B cell (primary cell): ENCODE results near the gene CFAP54.

ENCODE experiments used
- EZH2 ChIP-seq: IDR thresholded peaks from 2 replicates; pipeline ENCODE4 v1.6.1; 2012; ENCODE audit warnings: borderline replicate concordance, low read depth, mild to moderate bottlenecking, moderate library complexity, low read length; ENCODE audit not compliant: insufficient read depth, poor library complexity, severe bottlenecking
- TF ChIP-seq, protein P1 (sequence below): fragments of 200-600 bp; IDR thresholded peaks from one replicate; pipeline ENCODE4 v1.8.0; 2022; ENCODE audit warnings: antibody characterized with exemption, mild to moderate bottlenecking

GRCh38 chr12:96776908-96777307 lies 287.5 kb downstream of the CFAP54 start:
- no peak for TF ChIP-seq EZH2
- TF ChIP-seq, protein P1, sequence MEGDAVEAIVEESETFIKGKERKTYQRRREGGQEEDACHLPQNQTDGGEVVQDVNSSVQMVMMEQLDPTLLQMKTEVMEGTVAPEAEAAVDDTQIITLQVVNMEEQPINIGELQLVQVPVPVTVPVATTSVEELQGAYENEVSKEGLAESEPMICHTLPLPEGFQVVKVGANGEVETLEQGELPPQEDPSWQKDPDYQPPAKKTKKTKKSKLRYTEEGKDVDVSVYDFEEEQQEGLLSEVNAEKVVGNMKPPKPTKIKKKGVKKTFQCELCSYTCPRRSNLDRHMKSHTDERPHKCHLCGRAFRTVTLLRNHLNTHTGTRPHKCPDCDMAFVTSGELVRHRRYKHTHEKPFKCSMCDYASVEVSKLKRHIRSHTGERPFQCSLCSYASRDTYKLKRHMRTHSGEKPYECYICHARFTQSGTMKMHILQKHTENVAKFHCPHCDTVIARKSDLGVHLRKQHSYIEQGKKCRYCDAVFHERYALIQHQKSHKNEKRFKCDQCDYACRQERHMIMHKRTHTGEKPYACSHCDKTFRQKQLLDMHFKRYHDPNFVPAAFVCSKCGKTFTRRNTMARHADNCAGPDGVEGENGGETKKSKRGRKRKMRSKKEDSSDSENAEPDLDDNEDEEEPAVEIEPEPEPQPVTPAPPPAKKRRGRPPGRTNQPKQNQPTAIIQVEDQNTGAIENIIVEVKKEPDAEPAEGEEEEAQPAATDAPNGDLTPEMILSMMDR = no peak
